Measurements from ENCODE around the gene NOSIP.

DNA sequence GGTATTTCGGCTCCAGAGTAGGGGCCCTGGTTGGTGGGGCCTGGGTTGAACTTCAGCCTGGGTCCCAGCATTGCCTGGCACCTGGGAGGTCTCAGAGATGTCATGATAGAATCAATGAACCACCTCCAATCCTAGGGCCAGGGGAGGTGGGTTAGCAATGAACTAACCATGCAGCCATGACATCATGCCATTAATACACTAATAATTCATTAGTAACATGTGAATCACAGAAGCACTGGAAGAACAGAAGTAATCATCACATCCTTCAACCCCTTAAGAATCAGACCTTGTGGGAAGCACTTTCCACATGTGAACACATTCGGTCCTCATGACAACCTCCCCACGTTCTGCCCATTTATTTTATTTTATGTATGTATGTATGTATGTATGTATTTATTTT is 6.9 kb downstream of the NOSIP start:
- TF ChIP-seq RB1 (IDR thresholded peaks at IDR 0.05; ENCODE audit: borderline replicate concordance) (no peak), ZBTB40 (IDR thresholded peaks at IDR 0.05; ENCODE audit: borderline replicate concordance) (no peak), NRF1 (conservative IDR thresholded peaks at IDR 0.05; ENCODE audit: low read depth, low read length) (no peak), KDM1A (IDR thresholded peaks at IDR 0.05; ENCODE audit: borderline replicate concordance) (no peak), STAT3 (IDR thresholded peaks at IDR 0.05; ENCODE audit: low read depth, low read length) (no peak), MLLT1 (IDR thresholded peaks at IDR 0.05) (no peak), BCL11A (IDR thresholded peaks at IDR 0.05; ENCODE audit: low read depth, low read length) (no peak), ETV6 (conservative IDR thresholded peaks at IDR 0.05 in 1 of 2, IDR thresholded peaks at IDR 0.05 in 1 of 2; ENCODE audit: borderline replicate concordance in 1 of 2, low read depth in 1 of 2) (no peak), FOS (IDR thresholded peaks at IDR 0.05; ENCODE audit: borderline replicate concordance, extremely low read depth, insufficient read length) (no peak), NFYB (IDR thresholded peaks at IDR 0.05; ENCODE audit: insufficient read depth, low read depth, low read length) (no peak)
- TF ChIP-seq, protein P1, sequence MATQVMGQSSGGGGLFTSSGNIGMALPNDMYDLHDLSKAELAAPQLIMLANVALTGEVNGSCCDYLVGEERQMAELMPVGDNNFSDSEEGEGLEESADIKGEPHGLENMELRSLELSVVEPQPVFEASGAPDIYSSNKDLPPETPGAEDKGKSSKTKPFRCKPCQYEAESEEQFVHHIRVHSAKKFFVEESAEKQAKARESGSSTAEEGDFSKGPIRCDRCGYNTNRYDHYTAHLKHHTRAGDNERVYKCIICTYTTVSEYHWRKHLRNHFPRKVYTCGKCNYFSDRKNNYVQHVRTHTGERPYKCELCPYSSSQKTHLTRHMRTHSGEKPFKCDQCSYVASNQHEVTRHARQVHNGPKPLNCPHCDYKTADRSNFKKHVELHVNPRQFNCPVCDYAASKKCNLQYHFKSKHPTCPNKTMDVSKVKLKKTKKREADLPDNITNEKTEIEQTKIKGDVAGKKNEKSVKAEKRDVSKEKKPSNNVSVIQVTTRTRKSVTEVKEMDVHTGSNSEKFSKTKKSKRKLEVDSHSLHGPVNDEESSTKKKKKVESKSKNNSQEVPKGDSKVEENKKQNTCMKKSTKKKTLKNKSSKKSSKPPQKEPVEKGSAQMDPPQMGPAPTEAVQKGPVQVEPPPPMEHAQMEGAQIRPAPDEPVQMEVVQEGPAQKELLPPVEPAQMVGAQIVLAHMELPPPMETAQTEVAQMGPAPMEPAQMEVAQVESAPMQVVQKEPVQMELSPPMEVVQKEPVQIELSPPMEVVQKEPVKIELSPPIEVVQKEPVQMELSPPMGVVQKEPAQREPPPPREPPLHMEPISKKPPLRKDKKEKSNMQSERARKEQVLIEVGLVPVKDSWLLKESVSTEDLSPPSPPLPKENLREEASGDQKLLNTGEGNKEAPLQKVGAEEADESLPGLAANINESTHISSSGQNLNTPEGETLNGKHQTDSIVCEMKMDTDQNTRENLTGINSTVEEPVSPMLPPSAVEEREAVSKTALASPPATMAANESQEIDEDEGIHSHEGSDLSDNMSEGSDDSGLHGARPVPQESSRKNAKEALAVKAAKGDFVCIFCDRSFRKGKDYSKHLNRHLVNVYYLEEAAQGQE (IDR thresholded peaks at IDR 0.05; ENCODE audit: low read depth, low read length): no peak
- TF ChIP-seq, protein P2, sequence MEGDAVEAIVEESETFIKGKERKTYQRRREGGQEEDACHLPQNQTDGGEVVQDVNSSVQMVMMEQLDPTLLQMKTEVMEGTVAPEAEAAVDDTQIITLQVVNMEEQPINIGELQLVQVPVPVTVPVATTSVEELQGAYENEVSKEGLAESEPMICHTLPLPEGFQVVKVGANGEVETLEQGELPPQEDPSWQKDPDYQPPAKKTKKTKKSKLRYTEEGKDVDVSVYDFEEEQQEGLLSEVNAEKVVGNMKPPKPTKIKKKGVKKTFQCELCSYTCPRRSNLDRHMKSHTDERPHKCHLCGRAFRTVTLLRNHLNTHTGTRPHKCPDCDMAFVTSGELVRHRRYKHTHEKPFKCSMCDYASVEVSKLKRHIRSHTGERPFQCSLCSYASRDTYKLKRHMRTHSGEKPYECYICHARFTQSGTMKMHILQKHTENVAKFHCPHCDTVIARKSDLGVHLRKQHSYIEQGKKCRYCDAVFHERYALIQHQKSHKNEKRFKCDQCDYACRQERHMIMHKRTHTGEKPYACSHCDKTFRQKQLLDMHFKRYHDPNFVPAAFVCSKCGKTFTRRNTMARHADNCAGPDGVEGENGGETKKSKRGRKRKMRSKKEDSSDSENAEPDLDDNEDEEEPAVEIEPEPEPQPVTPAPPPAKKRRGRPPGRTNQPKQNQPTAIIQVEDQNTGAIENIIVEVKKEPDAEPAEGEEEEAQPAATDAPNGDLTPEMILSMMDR (IDR thresholded peaks at IDR 0.05 in 2 of 3, conservative IDR thresholded peaks at IDR 0.05 in 1 of 3; ENCODE audit: control insufficient read depth in 2 of 3, extremely low read depth in 1 of 3, insufficient read depth in 1 of 3, low read depth in 3 of 3, low read length in 3 of 3): no peak
- TF ChIP-seq, protein P3, sequence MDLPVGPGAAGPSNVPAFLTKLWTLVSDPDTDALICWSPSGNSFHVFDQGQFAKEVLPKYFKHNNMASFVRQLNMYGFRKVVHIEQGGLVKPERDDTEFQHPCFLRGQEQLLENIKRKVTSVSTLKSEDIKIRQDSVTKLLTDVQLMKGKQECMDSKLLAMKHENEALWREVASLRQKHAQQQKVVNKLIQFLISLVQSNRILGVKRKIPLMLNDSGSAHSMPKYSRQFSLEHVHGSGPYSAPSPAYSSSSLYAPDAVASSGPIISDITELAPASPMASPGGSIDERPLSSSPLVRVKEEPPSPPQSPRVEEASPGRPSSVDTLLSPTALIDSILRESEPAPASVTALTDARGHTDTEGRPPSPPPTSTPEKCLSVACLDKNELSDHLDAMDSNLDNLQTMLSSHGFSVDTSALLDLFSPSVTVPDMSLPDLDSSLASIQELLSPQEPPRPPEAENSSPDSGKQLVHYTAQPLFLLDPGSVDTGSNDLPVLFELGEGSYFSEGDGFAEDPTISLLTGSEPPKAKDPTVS (IDR thresholded peaks at IDR 0.05; ENCODE audit: low read depth, low read length): no peak

All from GM12878 (cell line).